Caki2 (cell line): ENCODE results near the gene AGAP6. TPM values are rescaled to one million over a fixed set of nuclear protein-coding genes. Genes with fewer than 3 reads are reported as not detected.
"Not testable (repeated sequence)": the region's sequence is repeated elsewhere in the genome, so short reads cannot be mapped to it uniquely, and the experiment has no call there.

ENCODE experiments used
- DNase-seq: peaks from one replicate; pipeline ENCODE4 v3.0.0-alpha.2; 2015; ENCODE audit warnings: low read depth
- in situ Hi-C: cut with HindIII; loops from 2 replicates; pipeline ENCODE4 v1.10.0; 2016; ENCODE audit warnings: low sequenced_read_pairs, low pct_unique_long_range_greater_than_20kb, mixed read lengths
- total RNA-seq: library from RNA; depleted of rRNA; stranded (reverse); fragments of >200 nt; shearing (Covaris generic); gene quantifications from 2 replicates; pipeline ENCODE4 v1.2.3, GENCODE V29; 2014; ENCODE audit warnings: low replicate concordance

Gene AGAP6
- total RNA-seq, 1 experiment from 2014 or later, result 0.84 TPM

DNA sequence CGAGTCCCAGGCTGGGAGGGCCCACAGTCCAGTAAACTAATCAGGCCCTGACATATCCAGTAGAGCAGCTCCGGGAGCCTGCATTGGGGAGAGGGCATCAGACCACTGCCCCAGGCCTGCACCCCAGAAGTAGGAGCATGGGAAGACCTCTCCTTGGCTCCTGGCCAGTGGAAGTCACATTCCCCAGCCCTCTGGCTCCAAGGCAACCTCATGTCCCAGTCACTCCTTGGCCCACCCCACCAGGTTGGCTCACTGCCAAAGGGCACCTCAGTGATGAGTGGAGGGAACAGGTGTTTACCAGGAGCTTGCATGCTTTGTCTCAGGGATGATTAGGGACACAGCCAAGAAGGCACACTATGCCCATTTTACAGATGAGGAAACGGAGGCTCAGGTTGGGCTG is 31.1 kb downstream of the AGAP6 start:
- in situ Hi-C loops, DNase-seq: not testable (repeated sequence)

DNA sequence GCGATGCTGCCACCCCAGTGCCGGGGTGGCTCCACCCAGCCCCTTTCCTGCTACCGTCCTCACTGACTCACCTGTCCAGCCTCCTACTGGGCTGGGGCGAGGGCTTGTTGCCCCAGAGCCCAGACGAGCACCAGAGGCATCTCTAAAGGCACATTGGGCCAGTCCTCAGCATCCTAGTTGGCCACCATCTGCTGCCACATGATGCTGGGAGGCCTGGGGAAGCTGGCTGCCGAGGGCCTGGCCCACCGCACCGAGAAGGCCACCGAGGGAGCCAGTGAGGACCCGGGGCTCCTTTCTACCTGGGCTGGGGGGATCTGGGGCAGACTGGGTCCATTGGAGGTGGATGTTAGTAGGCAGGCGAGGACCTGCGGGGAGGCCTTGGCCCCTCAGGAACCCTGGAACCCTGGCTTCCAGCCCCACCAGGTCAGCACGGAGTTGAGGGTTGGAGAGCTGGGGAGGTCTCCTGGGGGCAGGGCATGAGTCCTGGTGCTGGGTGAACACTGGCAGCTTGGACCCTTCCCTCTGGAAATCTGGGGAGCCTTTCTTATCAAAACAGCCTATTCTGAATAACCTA is 32.3 kb downstream of the AGAP6 start:
- DNase-seq, in situ Hi-C loops: not testable (repeated sequence)

DNA sequence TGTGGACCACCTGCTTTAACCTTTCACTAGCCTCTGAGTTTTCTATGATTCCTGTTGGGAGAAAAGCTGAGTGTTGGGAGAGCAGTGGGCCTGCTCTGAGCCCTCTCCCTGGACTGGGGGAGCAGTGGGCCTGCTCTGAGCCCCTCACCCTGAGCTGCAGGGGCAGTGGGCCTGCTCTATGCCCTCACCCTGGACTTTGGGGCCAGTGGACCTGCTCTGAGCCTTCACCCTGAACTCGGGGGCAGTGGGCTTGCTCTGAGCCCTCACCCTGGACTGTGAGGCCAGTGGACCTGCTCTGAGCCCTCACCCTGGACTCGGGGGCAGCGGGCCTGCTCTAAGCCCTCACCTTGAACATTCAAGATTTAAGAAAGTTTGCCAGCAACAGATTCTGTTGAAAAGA is 33.4 kb downstream of the AGAP6 start:
- DNase-seq, result no peak
- in situ Hi-C loops, result no loop called here

GRCh38 chr10:50024716-50025383 is 36.6 kb downstream of the AGAP6 start:
- DNase-seq, in situ Hi-C loops: not testable (repeated sequence)

DNA sequence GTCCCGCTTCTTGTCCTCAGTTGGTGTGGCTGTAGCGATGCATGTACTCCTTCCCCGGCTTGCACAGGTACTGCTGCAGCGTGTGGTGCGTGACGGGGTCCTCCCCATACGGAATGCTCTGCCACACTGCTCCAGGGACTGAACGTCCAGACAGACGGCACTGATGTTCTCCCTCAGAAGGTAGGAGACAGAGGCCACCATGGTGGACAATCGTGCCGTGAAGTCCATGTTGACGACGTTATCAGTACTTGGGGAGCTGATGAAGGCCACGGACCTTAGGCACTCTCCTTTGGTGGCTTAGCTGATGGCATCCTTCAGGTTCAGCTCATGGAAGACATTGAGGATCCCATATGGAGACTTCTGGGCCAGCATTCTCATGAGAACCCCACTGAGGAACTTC is 37.4 kb downstream of the AGAP6 start:
- in situ Hi-C loops, result no loop called here
- no peak for DNase-seq

DNA sequence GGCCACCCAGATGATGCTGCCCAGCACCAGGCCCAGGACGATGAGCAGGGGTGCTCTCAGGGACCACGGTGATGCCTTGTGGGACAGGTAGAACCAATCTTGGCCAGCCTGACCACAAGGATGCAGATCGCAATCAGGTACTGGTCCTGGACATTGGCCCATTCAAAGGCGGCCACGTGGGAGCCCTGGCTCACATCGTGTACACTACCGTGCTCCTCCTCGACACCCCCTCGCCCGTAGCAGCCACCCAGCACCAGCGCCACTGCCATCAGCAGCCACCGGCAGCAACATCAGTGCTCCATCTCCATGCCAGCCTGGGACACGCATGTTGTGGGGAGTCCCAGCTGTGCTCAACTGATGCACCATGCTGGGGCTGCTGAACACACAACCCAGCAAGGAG is 39.0 kb downstream of the AGAP6 start:
- DNase-seq, result no peak
- in situ Hi-C loops, result no loop called here

- in situ Hi-C loops, result no loop called here
- no peak for DNase-seq
Measured at GRCh38 chr10:50033481-50033880, 45.3 kb downstream of the AGAP6 start.

- in situ Hi-C loops, DNase-seq: not testable (repeated sequence)
Measured at GRCh38 chr10:50035337-50035736, 47.1 kb downstream of the AGAP6 start.

- no peak for DNase-seq
- in situ Hi-C loops, result no loop called here
Measured at GRCh38 chr10:50044941-50045664, 56.9 kb downstream of the AGAP6 start.

- not testable (repeated sequence) for DNase-seq
Measured at GRCh38 chr10:50046457-50046856, 58.3 kb downstream of the AGAP6 start.

DNA sequence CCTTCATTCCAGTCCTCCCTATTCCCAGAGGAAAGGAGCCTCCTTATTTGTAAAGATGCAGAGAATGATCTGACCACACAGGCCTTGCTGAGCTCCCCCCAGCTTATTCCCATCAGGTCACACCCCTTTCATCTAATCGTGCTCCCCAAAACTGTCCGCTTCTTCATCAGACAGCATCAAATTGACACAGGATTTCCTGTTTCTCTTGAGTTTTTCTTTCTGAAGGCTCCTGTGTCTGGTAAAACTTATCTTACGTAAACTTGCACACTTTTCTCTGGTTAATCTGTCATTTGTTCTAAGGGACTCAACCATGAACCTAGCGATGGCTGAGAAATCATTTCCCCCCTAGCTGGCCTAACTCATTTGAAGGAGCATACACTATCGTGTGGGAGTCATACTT is 59.4 kb downstream of the AGAP6 start:
- DNase-seq, in situ Hi-C loops: not testable (repeated sequence)

More at GRCh38 chr10:50046457-50046856, 58.3 kb downstream of the AGAP6 start:
- in situ Hi-C loops, result not testable (repeated sequence)

DNA sequence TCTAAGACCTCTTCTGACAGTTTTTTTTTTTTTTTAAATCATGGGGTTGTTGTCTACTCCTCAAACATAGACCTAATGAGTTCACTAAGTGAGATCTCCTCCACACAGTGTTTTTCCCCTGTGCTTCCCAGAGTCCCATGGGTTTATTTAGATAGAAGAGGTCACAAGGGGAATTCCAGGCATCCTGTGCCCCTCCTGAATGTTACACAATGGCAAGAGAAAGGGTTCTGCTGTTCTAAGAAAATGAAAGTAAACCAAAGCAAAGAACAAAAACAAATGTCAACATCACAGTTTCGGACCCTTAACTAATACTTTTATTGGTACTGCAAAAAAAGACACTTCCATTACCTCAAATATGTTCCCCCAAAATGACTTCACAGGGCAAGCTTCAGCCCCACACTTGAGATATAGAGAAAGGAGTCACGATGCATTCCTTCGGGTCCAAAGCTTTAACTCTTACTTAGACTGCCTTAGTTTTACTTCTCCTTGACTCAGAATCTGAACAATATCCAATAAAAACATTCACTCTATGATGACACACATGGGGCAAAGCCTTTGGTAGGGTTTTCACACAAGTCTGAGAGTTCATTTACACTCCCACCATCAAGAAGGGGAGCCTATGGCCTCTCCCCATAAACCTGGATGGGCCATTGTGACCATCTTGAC is 63.9 kb downstream of the AGAP6 start:
- in situ Hi-C loops, DNase-seq: not testable (repeated sequence)

DNA sequence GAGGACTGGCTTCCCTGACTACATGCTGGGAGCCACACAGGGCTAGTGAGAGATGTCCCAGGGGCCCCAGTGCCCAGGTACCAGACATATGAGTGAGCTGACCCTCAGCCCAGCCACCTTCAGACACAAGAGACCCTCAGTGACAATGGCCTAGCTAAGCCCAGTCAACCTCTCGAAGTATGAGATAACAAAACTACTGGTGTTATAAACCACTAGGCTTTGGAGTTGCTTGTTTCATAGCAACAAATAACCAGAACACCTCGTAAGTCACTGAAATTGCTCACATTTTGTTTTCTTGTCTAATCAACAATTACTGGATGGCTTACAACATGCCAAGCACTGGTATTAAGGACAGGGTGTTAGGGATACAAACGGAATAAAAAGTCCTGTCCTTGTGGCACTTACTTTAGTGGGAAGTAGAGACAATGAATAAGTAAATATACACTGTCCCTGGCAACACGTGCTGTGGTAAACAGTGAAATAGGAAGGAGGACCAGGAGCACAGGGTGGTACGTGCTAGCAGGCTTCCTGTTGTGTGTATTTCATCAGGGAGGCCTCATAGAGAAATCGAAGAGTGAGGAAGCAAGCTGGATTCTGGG is 64.7 kb downstream of the AGAP6 start:
- not testable (repeated sequence) for DNase-seq

GRCh38 chr10:50055494-50056292 is 67.5 kb downstream of the AGAP6 start:
- in situ Hi-C loops, DNase-seq: not testable (repeated sequence)

More for the DNA sequence above, 64.7 kb downstream of the AGAP6 start:
- in situ Hi-C loops, result not testable (repeated sequence)

GRCh38 chr10:50056654-50057053 is 68.4 kb downstream of the AGAP6 start:
- in situ Hi-C loops, DNase-seq: not testable (repeated sequence)

DNA sequence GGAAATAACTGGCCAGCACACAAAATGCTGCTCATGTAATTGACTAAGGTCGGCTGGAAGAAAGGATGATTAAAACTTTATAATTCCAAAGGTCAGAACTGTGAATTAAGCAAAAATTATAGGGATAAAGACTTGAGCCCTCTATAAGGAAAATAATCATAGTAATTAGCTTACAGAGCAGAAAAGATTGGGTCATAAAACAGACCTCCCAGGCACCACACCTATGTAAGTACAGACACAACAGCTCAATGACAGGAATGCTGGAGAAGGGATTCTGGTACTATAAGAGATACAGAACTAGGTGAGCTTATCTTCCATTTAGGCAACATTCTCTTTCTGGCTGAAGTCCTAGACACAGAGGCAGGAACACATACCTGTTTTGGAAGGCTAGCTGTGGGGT is 70.5 kb downstream of the AGAP6 start:
- in situ Hi-C loops, DNase-seq: not testable (repeated sequence)

DNA sequence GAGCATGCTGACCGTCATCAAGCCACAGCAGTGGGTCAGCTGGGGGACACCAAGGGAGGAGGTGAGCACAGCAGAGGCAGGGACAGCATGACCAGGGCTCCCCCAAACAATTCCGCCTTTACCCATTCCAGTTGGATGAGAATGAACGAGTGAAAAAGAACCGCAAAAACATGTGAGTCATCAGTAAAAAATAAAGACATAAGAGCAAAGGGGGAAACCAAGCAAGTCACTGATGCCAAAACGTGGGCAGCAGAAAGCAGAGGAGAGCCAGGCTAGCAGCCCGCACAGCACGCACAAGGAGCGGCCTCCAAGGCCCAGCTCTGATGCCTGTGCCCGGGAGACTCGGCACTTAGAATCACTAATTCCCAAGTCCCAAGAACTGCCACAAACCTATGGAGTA is 71.7 kb downstream of the AGAP6 start:
- DNase-seq, in situ Hi-C loops: not testable (repeated sequence)
